GM18499 (cell line): Measurements from ENCODE around the gene FBXL16.

ENCODE experiments used
- ATAC-seq: cut with Tn5 transposase; IDR thresholded peaks from one replicate; pipeline ENCODE4 v1.9.1; 2021; ENCODE audit warnings: moderate number of reproducible peaks; ENCODE audit not compliant: insufficient read depth, unreplicated experiment

Gene FBXL16

GRCh38 chr16:711548-712320 is 6.1 kb upstream of the FBXL16 start:
- ATAC-seq: no peak

DNA sequence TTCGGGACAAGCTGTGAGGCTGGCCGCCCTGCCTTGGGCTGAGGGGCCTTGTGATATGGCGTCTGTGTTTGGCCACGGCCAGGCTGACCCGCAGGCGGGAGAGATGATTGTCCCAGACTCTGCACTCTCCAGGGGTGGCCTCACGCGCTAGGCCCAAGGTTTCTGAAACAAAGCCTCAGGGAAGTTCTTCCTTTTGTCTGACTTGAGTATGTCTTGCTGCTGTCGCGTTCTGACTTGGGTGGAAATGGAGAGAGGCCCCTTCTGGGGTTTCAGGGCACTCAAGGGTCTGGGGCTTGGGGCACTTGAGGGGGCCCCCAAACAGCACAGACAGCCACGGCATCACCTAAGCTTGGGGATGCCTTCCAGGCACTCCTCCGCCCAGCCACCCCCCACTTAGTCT is 5.5 kb upstream of the FBXL16 start:
- no peak for ATAC-seq

DNA sequence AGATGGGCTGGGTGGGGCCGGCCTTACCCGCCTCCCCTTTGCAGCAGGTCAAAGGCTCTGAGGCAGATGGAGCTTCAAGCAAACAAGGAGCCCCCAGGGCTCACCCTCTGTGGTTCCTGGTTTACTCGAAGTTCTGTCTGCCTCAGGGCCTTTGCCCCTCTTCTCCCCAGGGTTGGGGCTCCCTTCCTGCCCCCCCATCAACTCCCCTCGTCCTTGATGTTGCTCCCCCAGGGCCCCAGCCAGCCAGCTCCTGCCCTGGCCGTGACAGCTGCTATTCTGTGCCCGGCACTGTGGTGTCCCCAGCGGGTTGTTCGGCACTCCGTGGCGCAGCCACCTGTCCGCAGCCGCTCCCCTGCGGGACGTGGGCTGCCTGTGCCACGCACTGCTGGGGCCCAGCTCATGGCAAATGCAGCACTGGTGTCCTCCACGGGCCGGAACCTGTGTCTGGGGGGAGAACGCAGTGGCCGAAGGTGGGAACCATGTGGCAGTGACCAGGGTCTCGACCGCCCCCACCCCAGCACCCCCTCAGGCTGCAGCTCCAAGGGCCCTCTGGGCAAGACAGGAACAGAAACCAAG is 5.0 kb upstream of the FBXL16 start:
- ATAC-seq: no peak

GRCh38 chr16:709566-710499 is 4.2 kb upstream of the FBXL16 start:
- ATAC-seq: no peak

DNA sequence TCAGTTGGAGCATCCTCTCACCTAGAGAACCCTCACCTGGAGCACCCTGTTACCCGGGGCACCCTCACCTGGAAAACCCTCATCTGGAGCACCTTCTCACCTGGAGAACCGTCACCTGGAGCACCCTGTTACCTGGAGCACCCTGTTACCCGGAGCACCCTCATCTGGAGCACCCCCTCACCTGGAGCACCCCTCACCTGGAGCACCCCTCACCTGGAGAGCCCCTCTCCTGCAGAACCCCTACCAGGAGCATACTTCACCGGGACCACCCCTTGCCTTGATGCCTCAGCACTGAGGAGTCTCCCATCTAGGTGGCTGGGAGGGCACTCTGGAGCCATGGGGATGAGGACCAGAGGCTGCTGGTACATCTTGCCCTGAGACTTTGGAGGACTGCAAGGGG is 3.4 kb upstream of the FBXL16 start:
- no peak for ATAC-seq

- no peak for ATAC-seq
Measured at GRCh38 chr16:708019-708418, 2.4 kb upstream of the FBXL16 start.

- ATAC-seq: no peak
Measured at GRCh38 chr16:707062-707538, 1.5 kb upstream of the FBXL16 start.

- no peak for ATAC-seq
Measured at GRCh38 chr16:706189-707061, 824 bp upstream of the FBXL16 start.

DNA sequence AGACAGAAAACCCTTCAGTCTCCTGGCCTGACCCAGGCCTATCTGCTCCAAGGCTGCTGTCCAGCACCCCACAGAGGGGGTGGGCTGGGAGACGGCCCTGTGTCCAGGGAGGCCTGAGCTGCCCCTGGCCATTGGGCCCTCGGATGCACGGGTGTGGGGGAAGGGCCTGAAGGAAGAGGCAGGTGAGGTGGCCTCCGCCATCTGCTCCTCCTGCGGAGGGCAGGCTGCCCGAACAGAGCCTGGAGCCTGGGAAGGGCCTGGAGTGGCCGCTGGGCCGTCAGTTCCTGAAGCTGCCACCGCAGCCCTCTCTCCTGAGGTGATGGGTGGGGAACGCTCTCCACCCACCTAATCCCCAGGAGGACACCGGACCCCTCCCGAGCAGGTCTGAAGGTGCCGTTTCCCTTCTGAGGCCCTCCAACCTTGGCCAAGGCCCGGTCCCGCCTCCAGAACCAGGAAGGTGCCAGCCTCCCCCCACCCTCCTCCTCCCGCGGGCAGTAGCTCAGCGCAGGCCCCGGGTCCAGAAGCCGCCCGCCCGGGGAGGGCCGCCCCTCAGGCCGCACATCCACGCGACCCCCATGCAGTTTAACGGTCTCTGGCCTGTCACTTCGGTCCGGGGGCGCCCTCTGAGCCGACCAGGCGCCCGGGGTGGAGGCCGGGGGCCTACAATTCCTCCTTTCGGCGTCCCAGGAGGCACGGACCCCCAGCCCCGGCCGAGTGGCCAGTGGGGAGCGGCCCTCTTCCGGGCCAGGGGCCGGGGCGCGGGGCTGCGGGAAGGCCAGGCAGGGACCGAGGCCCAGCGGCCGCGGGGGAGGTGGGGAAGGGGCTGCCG is 835 bp downstream of the FBXL16 start:
- no peak for ATAC-seq

- ATAC-seq: no peak
Measured at GRCh38 chr16:704047-704446, 1.6 kb downstream of the FBXL16 start.

GRCh38 chr16:703406-703805 is 2.2 kb downstream of the FBXL16 start:
- ATAC-seq: no peak

- no peak for ATAC-seq
Measured at GRCh38 chr16:702341-702740, 3.3 kb downstream of the FBXL16 start.

- no peak for ATAC-seq
Measured at GRCh38 chr16:700684-701584, 4.7 kb downstream of the FBXL16 start.

DNA sequence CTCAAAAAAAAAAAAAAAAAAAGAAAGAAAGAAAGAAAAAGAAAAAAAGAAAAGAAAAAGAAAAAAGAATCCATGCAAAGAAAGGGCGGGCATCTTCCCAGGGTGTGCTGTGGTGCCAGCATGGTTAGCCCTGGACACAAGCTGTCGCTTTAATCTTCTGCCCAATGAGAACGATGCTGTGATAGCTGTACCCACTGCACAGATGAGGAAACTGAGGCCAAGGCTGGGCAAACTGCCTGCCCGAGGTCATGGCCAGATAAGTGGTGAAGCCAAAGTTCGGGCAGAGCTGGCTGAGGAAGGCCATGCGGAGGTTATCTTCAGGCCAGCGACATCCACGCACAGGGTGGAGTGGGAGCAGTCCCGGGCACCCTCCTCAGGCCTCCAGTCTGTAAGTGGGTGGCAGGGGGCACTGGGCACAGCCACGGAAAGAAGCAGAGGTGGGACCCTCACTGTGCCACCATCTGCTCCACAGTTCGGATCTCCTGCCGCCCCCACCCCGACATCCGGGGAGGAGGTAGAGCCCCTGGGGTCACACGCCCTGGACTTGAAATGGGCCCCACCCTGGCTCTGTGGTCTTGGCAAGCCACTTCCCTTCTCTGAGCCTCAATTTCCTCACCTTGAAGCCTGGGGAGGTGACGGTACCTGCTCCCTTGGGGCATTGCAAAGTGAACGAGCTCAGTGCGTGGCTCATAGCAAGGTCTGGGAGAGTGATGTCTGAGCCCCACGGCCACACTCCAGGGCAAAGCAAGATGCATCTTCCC is 6.5 kb downstream of the FBXL16 start:
- no peak for ATAC-seq

GRCh38 chr16:695355-696089 is 10.1 kb downstream of the FBXL16 start:
- ATAC-seq: no peak

- no peak for ATAC-seq
Measured at GRCh38 chr16:694863-695354, 10.7 kb downstream of the FBXL16 start.
